ENCODE measurements around the gene CLCN7.
"Not testable (repeated sequence)": the region's sequence is repeated elsewhere in the genome, so short reads cannot be mapped to it uniquely, and the experiment has no call there.

Gene CLCN7

GRCh38 chr16:1487395-1488053, 12.7 kb upstream of the CLCN7 start:
- no peak for DNase-seq (ENCODE audit: low spot score)

- DNase-seq (ENCODE audit: low spot score): no peak
Observed at GRCh38 chr16:1486551-1487390, 11.9 kb upstream of the CLCN7 start.

- DNase-seq (ENCODE audit: low spot score): no peak
Observed at GRCh38 chr16:1485847-1486496, 11.1 kb upstream of the CLCN7 start.

GRCh38 chr16:1481906-1482835, 7.3 kb upstream of the CLCN7 start:
- DNase-seq (ENCODE audit: low spot score): no peak

- DNase-seq (ENCODE audit: low spot score): not testable (repeated sequence)
Observed at GRCh38 chr16:1478937-1479336, 4.1 kb upstream of the CLCN7 start.

- no peak for DNase-seq (ENCODE audit: low spot score)
Observed at GRCh38 chr16:1477033-1477432, 2.2 kb upstream of the CLCN7 start.

- DNase-seq (ENCODE audit: low spot score): no peak
Observed at GRCh38 chr16:1475552-1476114, 805 bp upstream of the CLCN7 start.

- DNase-seq (ENCODE audit: low spot score): no peak
Observed at GRCh38 chr16:1474082-1474795, 589 bp downstream of the CLCN7 start.

- DNase-seq (ENCODE audit: low spot score): no peak
Observed at GRCh38 chr16:1472974-1473373, 1.9 kb downstream of the CLCN7 start.

- DNase-seq (ENCODE audit: low spot score): no peak
Observed at GRCh38 chr16:1471569-1472194, 3.1 kb downstream of the CLCN7 start.

- DNase-seq (ENCODE audit: low spot score): no peak
Observed at GRCh38 chr16:1470481-1471251, 4.2 kb downstream of the CLCN7 start.

- no peak for DNase-seq (ENCODE audit: low spot score)
Observed at GRCh38 chr16:1469693-1470201, 5.1 kb downstream of the CLCN7 start.

- not testable (repeated sequence) for DNase-seq (ENCODE audit: low spot score)
Observed at GRCh38 chr16:1469141-1469540, 5.7 kb downstream of the CLCN7 start.

GRCh38 chr16:1468426-1468810, 6.4 kb downstream of the CLCN7 start:
- no peak for DNase-seq (ENCODE audit: low spot score)

GRCh38 chr16:1466968-1467521, 7.8 kb downstream of the CLCN7 start:
- DNase-seq (ENCODE audit: low spot score): no peak

- no peak for DNase-seq (ENCODE audit: low spot score)
Observed at GRCh38 chr16:1466054-1466453, 8.8 kb downstream of the CLCN7 start.

GRCh38 chr16:1465567-1465915, 9.3 kb downstream of the CLCN7 start:
- no peak for DNase-seq (ENCODE audit: low spot score)

- DNase-seq (ENCODE audit: low spot score): no peak
Observed at GRCh38 chr16:1464894-1465566, 9.8 kb downstream of the CLCN7 start.

Data from HuH-7.5 (cell line).